CD14-positive monocyte (primary cell): Measurements from ENCODE around the gene CARNS1. TPM values are rescaled to one million over a fixed set of nuclear protein-coding genes. Genes with fewer than 3 reads are reported as not detected.

ENCODE experiments used
- DNase-seq, 3 donors: peaks; one replicate each; pipeline ENCODE4 v3.0.0-alpha.2; 2011 to 2022
- H2AFZ ChIP-seq: 2 replicates; pipeline ENCODE4 v1.6.0; 2012; ENCODE audit warnings: mild to moderate bottlenecking, low read depth, low read length, inconsistent platforms; ENCODE audit not compliant: insufficient read depth, poor library complexity, severe bottlenecking
- H3K27ac ChIP-seq, 2 donors: 1 replicate in 1 of 2; 2 replicates in 1 of 2; pipeline ENCODE4 v1.5.1; 2012 to 2013; ENCODE audit warnings: low read length in 2 of 2, control low read depth in 1 of 2, inconsistent platforms in 1 of 2, low read depth in 1 of 2, mild to moderate bottlenecking in 1 of 2
- H3K27me3 ChIP-seq, 2 donors: one replicate each; pipeline versions ENCODE4 v1.6.0 to v1.6.1; 2011 to 2013; ENCODE audit warnings: low read length in 2 of 2; ENCODE audit not compliant: control insufficient read depth in 2 of 2, insufficient read depth in 2 of 2
- H3K36me3 ChIP-seq, 2 donors: replicated peaks in 1 of 2; 1 replicate in 1 of 2; 2 replicates in 1 of 2; pipeline versions ENCODE4 v1.5.1 to v1.6.1; 2012 to 2013; ENCODE audit warnings: low read length in 2 of 2, control low read depth in 1 of 2, inconsistent platforms in 1 of 2, mild to moderate bottlenecking in 1 of 2; ENCODE audit not compliant: insufficient read depth in 2 of 2, control insufficient read depth in 1 of 2
- H3K4me1 ChIP-seq, 2 donors: 1 replicate in 1 of 2; 2 replicates in 1 of 2; pipeline versions ENCODE4 v1.5.1 to v1.6.1; 2012 to 2013; ENCODE audit warnings: low read length in 2 of 2, control low read depth in 1 of 2, inconsistent platforms in 1 of 2, mild to moderate bottlenecking in 1 of 2, moderate library complexity in 1 of 2; ENCODE audit not compliant: insufficient read depth in 2 of 2, control insufficient read depth in 1 of 2
- H3K4me2 ChIP-seq: replicated peaks from 2 replicates; pipeline ENCODE3; 2012; ENCODE audit warnings: low read length, moderate library complexity, mild to moderate bottlenecking; ENCODE audit not compliant: poor library complexity, severe bottlenecking; ENCODE audit errors: extremely low read depth
- H3K4me3 ChIP-seq, 3 experiments: fragments of 200-600 bp in 1 of 3; sonication (generic) in 1 of 3; replicated peaks in 1 of 3; 1 replicate in 2 of 3; 2 replicates in 1 of 3; pipeline ENCODE4 v1.5.1; 2011 to 2013; ENCODE audit warnings: low read length in 3 of 3, mild to moderate bottlenecking in 3 of 3, control low read depth in 2 of 3, low read depth in 2 of 3, inconsistent platforms in 1 of 3, moderate library complexity in 1 of 3
- H3K79me2 ChIP-seq: 2 replicates; pipeline ENCODE4 v1.6.0; 2012; ENCODE audit warnings: mild to moderate bottlenecking, control low read depth, inconsistent platforms, low read length, moderate library complexity; ENCODE audit not compliant: insufficient read depth
- H3K9ac ChIP-seq: 2 replicates; pipeline ENCODE4 v1.6.0; 2017; ENCODE audit warnings: low read length, mild to moderate bottlenecking; ENCODE audit not compliant: insufficient read depth, poor library complexity, severe bottlenecking
- H3K9me3 ChIP-seq, 2 donors: replicated peaks in 1 of 2; 1 replicate in 1 of 2; 2 replicates in 1 of 2; pipeline versions ENCODE4 v1.5.1 to v1.6.1; 2012 to 2013; ENCODE audit warnings: low read length in 2 of 2, control low read depth in 1 of 2; ENCODE audit not compliant: control insufficient read depth in 1 of 2, insufficient read depth in 1 of 2
- H4K20me1 ChIP-seq: 2 replicates; pipeline ENCODE4 v1.6.0; 2012; ENCODE audit warnings: mild to moderate bottlenecking, low read length, control low read depth, moderate library complexity; ENCODE audit not compliant: insufficient read depth
- H3K27ac Mint-ChIP-seq, 7 donors: one replicate each; pipeline ENCODE4 v1.8.0; 2020; ENCODE audit warnings: mild to moderate bottlenecking in 7 of 7, mixed read lengths in 7 of 7, moderate library complexity in 6 of 7, inconsistent platforms in 2 of 7
- H3K27me3 Mint-ChIP-seq, 3 donors: one replicate each; pipeline ENCODE4 v1.8.0; 2021 to 2022; ENCODE audit warnings: low read depth in 3 of 3, mild to moderate bottlenecking in 3 of 3, mixed read lengths in 3 of 3, moderate library complexity in 3 of 3, inconsistent platforms in 1 of 3
- H3K36me3 Mint-ChIP-seq, 2 donors: one replicate each; pipeline ENCODE4 v1.8.0; 2020; ENCODE audit warnings: mixed read lengths in 2 of 2, inconsistent platforms in 1 of 2, mild to moderate bottlenecking in 1 of 2
- H3K4me1 Mint-ChIP-seq: one replicate; pipeline ENCODE4 v1.8.0; 2020; ENCODE audit warnings: mild to moderate bottlenecking, mixed read lengths
- H3K4me3 Mint-ChIP-seq, 2 donors: one replicate each; pipeline ENCODE4 v1.8.0; 2020; ENCODE audit warnings: mild to moderate bottlenecking in 2 of 2, mixed read lengths in 2 of 2, moderate library complexity in 1 of 2
- H3K9me3 Mint-ChIP-seq, 7 donors: one replicate each; pipeline ENCODE4 v1.8.0; 2020 to 2022; ENCODE audit warnings: mixed read lengths in 7 of 7, mild to moderate bottlenecking in 6 of 7, moderate library complexity in 6 of 7, inconsistent platforms in 2 of 7
- CTCF ChIP-seq: fragments of 200-600 bp; IDR thresholded peaks from one replicate; pipeline ENCODE4 v1.8.0; 2022; ENCODE audit warnings: antibody characterized with exemption, mild to moderate bottlenecking
- WGBS: methylation state at CpG from one replicate; pipeline ENCODE4 v1.1.5; 2013; ENCODE audit warnings: missing lambda C conversion rate; ENCODE audit not compliant: insufficient coverage; 5-methylcytosine and 5-hydroxymethylcytosine counted together
- intact Hi-C, 2 donors: fragments of 100-400 bp; cut with micrococcal nuclease; formaldehyde crosslinking; loops; one replicate each; pipeline versions ENCODE4 v1.15.0 to v1.15.1; 2023
- polyA plus RNA-seq, 3 donors: library from polyadenylated mRNA; depleted of rRNA in 1 of 3; unstranded in 2 of 3; stranded (reverse) in 1 of 3; fragments of 300-500 nt in 2 of 3; fragments of >200 nt in 1 of 3; fragmentation: Illumina TruSeq in 2 of 3; gene quantifications; 1 replicate in 2 of 3; 2 replicates in 1 of 3; pipeline ENCODE4 v1.2.3, GENCODE V29; 2012 to 2021

CARNS1 gene
- polyA plus RNA-seq, 3 donors = 0.09 TPM; not detected in 2

GRCh38 chr11:67466367-67466766 is 50.9 kb downstream of the CARNS1 start:
- Histone ChIP-seq H2AFZ (no peak overlapping the region), H3K4me2 (no peak overlapping the region), H3K27me3 (no peaks in the 10 kb centered on the region), H3K36me3 (no peaks in the 10 kb centered on the region), H3K9me3 (no peaks in the 10 kb centered on the region), H3K4me3 (no peak overlapping the region), H3K9ac (no peak overlapping the region), H3K27ac (no peak overlapping the region), H4K20me1 (no peaks in the 10 kb centered on the region), H3K79me2 (peaks cover 7% of the 10 kb centered on the region), H3K4me1 (peaks cover 32 to 52% of the 10 kb centered on the region in 2 donors)
- no peak for TF ChIP-seq CTCF
- H3K27me3 Mint-ChIP-seq = peaks cover 0 to 10% (median 3%) of the 10 kb centered on the region in 3 donors
- H3K4me3 Mint-ChIP-seq = no peak overlapping the region
- peaks cover 0 to 2% of the 10 kb centered on the region in 2 donors for H3K36me3 Mint-ChIP-seq
- H3K27ac Mint-ChIP-seq = no peak overlapping the region
- no peak for DNase-seq
- intact Hi-C loops = loop anchor here in 1 of 2 donors (5.0 kb wide), 3 partner anchors 36 to 64 kb away; partner anchors contain the start of genes PPP1CA, RPS6KB2 and TBC1D10C
- 89% methylated on average over 3 of the region's 5 CpGs for WGBS
- H3K4me1 Mint-ChIP-seq = peaks cover 33% of the 10 kb centered on the region
- H3K9me3 Mint-ChIP-seq = peaks cover 0 to 2% (median 0%) of the 10 kb centered on the region in 7 donors

- H3K4me1 Mint-ChIP-seq = peaks cover 33% of the 10 kb centered on the region
Measured at GRCh38 chr11:67466962-67467771, 51.7 kb downstream of the CARNS1 start.

More at GRCh38 chr11:67466962-67467771, 51.7 kb downstream of the CARNS1 start:
- Histone ChIP-seq H3K4me1 (peaks cover 32 to 52% of the 10 kb centered on the region in 2 donors), H4K20me1 (no peaks in the 10 kb centered on the region), H3K9me3 (no peaks in the 10 kb centered on the region), H2AFZ (no peak overlapping the region), H3K27ac (no peak overlapping the region), H3K9ac (no peak overlapping the region), H3K4me2 (no peak overlapping the region), H3K36me3 (no peaks in the 10 kb centered on the region), H3K4me3 (no peak overlapping the region), H3K79me2 (peaks cover 7% of the 10 kb centered on the region), H3K27me3 (no peaks in the 10 kb centered on the region)
- TF ChIP-seq CTCF = no peak
- no peak for DNase-seq
- H3K27me3 Mint-ChIP-seq = peaks cover 0 to 10% (median 3%) of the 10 kb centered on the region in 3 donors
- whole genome bisulfite sequencing = 91% methylated on average over 10 of the region's 11 CpGs
- H3K27ac Mint-ChIP-seq = peak overlapping the region in 2 of 7 donors; percentile 36 to 41
- H3K36me3 Mint-ChIP-seq = peaks cover 0 to 2% of the 10 kb centered on the region in 2 donors
- H3K4me3 Mint-ChIP-seq = no peak overlapping the region
- H3K9me3 Mint-ChIP-seq = peaks cover 0 to 2% (median 0%) of the 10 kb centered on the region in 7 donors
- intact Hi-C loops = loop anchor here in 1 of 2 donors (5.0 kb wide), 3 partner anchors 35 to 65 kb away; partner anchors contain the start of genes PPP1CA, RPS6KB2 and TBC1D10C
